ENCODE data around the gene PCDHGB7.
"Not testable (repeated sequence)": the region's sequence is repeated elsewhere in the genome, so short reads cannot be mapped to it uniquely, and the experiment has no call there.

Gene PCDHGB7

GRCh38 chr5:141430332-141431113 lies 13.0 kb downstream of the PCDHGB7 start, which contains the start of gene PCDHGA12:
Gene PCDHGA12 (plus strand): TSS chr5:141430507. CDS start chr5:141430760, 253 bp downstream.
- no peak for DNase-seq (ENCODE audit: low spot score)

GRCh38 chr5:141431286-141431685 lies 13.8 kb downstream of the PCDHGB7 start:
- no peak for DNase-seq (ENCODE audit: low spot score)

DNA sequence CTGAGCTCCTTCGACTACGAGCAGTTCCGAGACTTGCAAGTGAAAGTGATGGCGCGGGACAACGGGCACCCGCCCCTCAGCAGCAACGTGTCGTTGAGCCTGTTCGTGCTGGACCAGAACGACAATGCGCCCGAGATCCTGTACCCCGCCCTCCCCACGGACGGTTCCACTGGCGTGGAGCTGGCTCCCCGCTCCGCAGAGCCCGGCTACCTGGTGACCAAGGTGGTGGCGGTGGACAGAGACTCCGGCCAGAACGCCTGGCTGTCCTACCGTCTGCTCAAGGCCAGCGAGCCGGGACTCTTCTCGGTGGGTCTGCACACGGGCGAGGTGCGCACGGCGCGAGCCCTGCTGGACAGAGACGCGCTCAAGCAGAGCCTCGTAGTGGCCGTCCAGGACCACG lies 14.8 kb downstream of the PCDHGB7 start:
- DNase-seq (ENCODE audit: low spot score): not testable (repeated sequence)

DNA sequence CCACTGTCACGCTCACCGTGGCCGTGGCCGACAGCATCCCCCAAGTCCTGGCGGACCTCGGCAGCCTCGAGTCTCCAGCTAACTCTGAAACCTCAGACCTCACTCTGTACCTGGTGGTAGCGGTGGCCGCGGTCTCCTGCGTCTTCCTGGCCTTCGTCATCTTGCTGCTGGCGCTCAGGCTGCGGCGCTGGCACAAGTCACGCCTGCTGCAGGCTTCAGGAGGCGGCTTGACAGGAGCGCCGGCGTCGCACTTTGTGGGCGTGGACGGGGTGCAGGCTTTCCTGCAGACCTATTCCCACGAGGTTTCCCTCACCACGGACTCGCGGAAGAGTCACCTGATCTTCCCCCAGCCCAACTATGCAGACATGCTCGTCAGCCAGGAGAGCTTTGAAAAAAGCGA lies 15.2 kb downstream of the PCDHGB7 start:
- not testable (repeated sequence) for DNase-seq (ENCODE audit: low spot score)

DNA sequence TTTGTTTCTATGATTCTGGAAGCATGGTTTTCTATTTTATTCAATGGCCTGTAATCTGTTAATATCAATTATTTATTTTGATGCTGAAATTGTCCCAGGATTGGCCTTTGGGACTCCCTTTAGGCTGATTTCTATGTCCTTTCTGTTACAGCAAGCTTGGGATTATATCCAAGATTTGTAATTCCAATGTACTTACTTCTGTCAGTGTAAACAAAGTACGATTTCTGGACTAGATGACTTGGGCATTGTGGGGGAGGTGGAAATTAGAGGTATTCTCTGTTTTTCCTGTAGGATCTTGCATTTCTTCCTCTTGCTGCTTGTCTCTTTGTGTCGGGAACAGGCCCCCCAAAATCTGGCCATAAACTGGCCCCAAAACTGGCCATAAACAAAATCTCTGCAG lies 16.5 kb downstream of the PCDHGB7 start:
- DNase-seq (ENCODE audit: low spot score): no peak

DNA sequence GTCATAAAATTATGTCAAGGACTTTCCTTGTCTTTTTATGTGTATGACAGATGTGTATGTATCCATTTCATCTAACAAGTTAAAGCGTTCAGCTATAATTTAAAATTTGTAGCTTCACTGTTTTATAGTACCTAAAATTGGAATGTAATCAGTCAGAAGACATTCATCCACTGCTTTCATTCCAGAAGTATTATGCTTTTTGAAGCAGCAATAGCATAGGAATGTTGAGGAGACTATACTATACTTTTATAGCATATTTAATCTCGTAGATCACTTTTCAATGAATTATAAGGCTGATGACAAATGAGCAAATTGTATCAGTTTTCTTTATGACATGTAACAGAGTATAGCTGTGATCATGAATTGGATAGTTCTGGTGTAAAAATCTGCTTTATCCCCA lies 19.7 kb downstream of the PCDHGB7 start:
- no peak for DNase-seq (ENCODE audit: low spot score)

- DNase-seq (ENCODE audit: low spot score): no peak
Observed at GRCh38 chr5:141439411-141440141, 22.1 kb downstream of the PCDHGB7 start.

GRCh38 chr5:141440341-141440740 lies 22.9 kb downstream of the PCDHGB7 start:
- DNase-seq (ENCODE audit: low spot score): no peak

DNA sequence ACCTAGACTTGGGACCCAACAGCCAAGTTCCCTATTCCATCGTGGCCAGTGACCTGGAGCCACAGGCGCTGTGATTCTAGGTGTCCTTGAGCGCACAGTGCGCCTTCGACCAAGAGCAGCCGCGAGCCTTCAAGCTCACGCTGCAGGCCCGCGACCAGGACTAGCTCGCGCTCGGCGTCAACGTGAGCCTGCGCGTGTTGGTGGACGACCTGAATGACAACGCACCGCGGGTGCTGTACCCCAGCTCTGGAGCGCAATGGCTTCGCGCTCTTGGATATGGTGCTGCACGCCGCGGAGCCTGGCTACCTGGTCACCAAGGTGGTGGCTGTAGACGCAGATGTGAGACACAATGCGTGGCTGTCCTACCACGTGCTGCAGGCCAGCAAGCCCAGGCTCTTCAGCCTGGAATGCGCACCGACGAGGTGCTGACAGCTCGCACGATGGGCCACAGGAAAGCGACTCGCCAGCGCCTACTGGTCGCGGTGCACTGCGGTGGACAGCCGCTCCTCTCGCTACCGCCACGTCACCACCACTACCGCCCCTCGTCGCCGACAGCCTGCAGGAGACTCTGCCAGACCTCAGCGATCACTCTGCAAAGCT lies 24.2 kb downstream of the PCDHGB7 start:
- no peak for DNase-seq (ENCODE audit: low spot score)

- DNase-seq (ENCODE audit: low spot score): no peak
Observed at GRCh38 chr5:141465351-141465750, 47.9 kb downstream of the PCDHGB7 start.

Measured in hematopoietic multipotent progenitor cell treated with erythropoietin and hydrocortisone succinate and interleukin-3 and kit ligand, for 15 days (in vitro differentiated cells).